Retinal pigment epithelial cell (primary cell): Measurements from ENCODE around the gene ARHGAP45.

Experiments
- DNase-seq: peaks from one replicate; pipeline ENCODE4 v3.0.0-alpha.2; 2010; ENCODE audit warnings: low read depth
- H3K4me3 ChIP-seq: 2 replicates; pipeline ENCODE4 v1.5.1; 2011; ENCODE audit warnings: mild to moderate bottlenecking, low read length, control low read depth, moderate library complexity
- TF ChIP-seq, protein P1 (sequence below): conservative IDR thresholded peaks from 2 replicates; pipeline ENCODE4 v1.5.1; 2011; ENCODE audit warnings: low read depth, low read length, control low read depth, inconsistent platforms

ARHGAP45 gene

DNA sequence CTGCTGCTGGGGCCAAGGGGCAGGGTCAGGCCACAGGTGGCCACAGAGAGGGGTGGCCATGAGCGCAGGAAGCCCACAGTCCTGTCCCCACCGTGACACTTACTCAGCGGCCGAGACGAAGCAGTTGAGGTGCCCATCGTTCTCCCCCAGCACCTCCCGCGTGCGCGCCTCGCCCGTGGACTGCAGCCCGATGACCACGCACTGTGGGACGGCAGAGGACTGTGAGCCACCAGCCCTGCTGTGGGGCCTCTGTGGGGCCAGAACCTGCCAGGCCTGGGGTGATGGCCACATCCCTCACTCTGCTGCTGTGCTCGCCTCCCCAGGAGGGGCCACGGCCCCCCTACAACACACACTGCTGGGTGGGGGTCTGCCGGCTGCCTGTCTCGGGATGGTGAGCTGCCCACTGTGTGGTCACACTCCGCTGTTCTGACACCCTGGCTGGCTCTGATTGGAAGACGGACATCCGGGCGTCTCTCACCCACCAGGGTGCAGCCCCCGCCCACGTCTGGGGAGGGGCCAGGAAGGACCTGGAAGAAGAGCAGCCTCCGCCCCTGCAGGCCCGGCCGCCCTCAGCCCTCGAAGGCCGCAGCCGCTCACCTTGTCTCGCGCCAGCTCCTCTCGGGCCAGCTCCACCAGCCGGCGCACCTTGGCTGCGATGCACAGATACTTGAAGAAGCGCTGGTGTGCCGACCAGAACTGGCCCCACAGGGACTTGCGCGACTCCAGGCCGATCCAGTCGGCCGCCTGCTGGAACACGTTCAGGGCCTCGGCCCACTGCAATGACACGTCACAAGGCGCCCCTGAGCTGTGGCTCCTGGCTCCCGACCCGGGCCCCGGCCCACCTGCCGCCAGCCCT, 50.0 kb downstream of the ARHGAP45 start:
- DNase-seq: no peak
- TF ChIP-seq, protein P1, sequence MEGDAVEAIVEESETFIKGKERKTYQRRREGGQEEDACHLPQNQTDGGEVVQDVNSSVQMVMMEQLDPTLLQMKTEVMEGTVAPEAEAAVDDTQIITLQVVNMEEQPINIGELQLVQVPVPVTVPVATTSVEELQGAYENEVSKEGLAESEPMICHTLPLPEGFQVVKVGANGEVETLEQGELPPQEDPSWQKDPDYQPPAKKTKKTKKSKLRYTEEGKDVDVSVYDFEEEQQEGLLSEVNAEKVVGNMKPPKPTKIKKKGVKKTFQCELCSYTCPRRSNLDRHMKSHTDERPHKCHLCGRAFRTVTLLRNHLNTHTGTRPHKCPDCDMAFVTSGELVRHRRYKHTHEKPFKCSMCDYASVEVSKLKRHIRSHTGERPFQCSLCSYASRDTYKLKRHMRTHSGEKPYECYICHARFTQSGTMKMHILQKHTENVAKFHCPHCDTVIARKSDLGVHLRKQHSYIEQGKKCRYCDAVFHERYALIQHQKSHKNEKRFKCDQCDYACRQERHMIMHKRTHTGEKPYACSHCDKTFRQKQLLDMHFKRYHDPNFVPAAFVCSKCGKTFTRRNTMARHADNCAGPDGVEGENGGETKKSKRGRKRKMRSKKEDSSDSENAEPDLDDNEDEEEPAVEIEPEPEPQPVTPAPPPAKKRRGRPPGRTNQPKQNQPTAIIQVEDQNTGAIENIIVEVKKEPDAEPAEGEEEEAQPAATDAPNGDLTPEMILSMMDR: no peak
- H3K4me3 ChIP-seq: no peak overlapping the region

DNA sequence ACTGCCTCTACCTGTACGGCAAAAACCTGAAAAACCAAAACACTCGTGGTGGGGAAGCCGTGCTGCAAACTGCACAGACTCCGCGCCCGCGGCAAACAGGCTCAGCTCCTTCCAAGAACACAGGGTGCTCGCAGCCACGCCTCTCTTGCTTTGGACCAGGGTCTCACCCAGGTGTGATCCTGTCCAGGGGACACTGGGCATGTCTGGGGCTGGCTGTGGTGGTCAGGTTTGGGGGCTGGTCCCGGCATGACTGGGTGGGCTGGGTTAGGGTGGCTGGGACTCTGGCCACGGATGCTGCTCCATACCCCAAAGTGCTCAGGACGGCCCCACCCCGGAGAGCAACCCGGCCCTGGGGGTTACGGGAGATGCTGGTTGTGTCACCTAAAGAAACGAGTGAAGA, 50.7 kb downstream of the ARHGAP45 start:
- TF ChIP-seq, protein P1: no peak

DNA sequence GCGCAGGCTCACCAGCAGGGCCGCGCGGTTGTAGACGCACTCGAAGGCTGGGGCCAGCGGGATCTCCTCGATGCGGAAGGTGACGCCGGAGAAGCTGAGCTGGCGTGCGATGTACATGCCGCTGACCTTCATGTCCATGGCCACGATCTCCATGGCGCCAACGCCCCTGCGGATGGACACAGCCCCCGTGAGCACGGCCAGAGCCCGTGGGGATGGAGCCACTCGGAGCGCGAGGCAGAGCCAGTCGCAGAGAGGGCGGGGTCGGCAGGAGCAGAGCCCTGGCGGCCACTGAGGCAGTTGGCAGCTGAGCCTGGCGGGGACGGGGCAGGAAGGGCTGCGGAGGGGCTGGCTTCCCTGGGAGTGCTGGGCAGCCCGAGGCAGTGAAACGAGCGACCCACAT, 52.0 kb downstream of the ARHGAP45 start:
- no peak overlapping the region for H3K4me3 ChIP-seq
- TF ChIP-seq, protein P1: no peak
- DNase-seq: no peak

More for the DNA sequence above, 50.7 kb downstream of the ARHGAP45 start:
- H3K4me3 ChIP-seq: no peak overlapping the region
- no peak for DNase-seq

DNA sequence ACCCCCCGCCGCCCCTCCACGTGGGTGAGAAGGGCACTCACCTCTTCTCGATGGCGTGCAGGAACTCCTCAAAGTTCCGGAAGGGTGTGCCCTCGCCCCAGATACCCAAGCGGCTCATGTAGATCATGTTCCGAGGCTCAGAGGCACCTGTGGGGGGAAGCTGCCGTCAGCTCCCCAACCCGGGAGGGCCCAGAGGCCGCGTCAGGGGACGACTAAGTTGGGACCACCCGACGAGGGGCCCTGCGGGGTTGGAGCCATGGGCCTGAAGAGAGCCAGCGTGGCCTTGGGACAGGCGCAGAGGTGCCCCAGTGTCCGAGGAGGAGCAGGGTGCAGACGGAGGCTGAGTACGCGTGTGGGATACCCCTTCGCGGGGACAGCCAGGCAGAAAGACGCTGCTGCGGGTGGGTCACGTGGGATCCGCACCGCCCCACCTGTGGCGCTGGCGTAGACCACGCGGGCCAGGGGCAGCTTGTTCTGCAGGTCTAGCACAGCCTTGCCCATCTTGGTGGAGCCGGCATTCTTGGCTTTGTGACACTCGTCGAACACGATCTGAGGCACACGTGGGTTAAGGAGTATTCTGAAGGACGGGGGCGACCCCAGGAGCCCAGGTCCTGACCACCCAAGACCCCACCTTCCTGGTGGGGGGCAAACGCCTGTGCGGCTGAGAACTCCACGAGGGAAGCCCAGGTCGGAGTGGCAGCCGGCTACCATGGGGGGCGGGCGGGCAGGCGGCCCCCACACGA, 52.7 kb downstream of the ARHGAP45 start:
- H3K4me3 ChIP-seq: no peak overlapping the region
- DNase-seq: no peak
- TF ChIP-seq, protein P1: no peak

DNA sequence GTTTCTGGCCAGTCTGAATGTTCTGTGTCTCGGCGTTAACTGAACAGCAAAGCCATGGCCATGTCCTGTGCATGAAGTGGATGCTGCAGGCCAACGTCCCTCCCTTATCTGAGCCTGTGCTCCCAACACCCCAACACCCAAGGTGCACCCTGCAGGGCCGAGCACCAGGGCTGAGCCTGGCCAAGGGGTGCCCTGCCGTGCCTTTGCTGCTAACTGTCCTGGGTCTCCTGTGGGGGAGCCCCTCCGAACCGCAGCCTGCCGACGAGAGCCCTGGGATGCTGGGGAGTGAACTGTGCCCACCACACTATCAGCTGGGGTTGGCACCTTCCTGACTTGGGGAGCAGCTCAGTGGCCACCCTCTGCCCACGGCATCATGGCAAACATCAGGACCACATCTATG, 54.4 kb downstream of the ARHGAP45 start:
- DNase-seq: no peak
- H3K4me3 ChIP-seq: no peak overlapping the region
- TF ChIP-seq, protein P1: no peak

DNA sequence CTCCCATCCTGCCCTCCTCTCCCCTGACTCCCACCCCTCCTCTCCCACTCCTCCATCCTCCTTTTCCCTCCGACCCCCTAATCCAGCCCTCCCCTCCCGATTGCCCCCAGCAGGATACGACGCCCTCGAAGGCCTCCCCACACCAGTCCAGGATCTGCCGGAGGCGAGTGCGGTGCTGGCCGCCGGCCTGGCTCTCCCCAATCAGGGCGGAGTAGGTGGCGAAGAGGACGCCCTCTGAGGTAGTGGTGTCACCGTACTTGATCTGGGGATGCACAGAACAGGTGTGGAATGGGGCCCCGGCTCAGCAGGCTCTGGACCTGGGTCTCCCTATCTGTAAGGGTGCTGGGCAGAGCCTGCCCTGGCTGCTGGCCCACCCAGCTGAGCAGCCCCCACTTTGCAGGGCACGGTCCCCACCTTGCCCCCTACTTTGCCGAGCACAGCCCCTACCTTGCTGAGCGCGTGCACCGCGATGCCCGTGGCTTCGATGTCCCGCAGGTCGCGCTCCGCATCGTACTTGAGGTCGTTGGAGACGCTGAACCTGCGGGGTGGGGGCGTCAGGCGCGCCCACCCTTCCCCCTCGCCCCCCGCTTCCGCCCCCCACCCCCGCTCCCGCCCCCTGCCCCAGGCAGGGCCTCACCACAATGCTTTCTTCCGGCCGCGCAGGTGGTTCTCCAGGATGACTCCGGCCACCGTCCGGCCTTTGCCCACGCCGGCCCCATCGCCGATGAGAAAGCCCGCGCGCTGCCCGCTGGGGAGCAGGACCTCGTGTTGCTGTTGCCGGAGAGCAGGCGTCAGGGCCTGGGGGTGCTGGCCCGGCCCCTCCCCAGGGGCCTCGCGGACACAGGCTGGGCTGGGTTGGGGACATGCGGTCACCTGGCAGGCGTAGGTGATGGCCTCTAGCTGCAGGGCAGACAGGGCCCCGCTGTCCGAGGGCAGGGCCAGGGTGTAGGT, 55.3 kb downstream of the ARHGAP45 start:
- no peak for DNase-seq
- TF ChIP-seq, protein P1: no peak
- no peak overlapping the region for H3K4me3 ChIP-seq
